WTC11 (cell line): Measurements from ENCODE around the gene EPHX1. TPM values are rescaled to one million over a fixed set of nuclear protein-coding genes. Genes with fewer than 3 reads are reported as not detected.

Source experiments
- ATAC-seq: fragments of 200-7000 bp; cut with Tn5 transposase; 2 replicates; pipeline ENCODE4 v1.10.0; 2021; ENCODE audit warnings: mild to moderate bottlenecking, moderate library complexity
- CTCF ChIA-PET: fragments of 300-600 bp; sonication (Branson Sonifier 250); formaldehyde crosslinking; loops from one replicate; lab custom pipeline; 2021; ENCODE audit warnings: antibody characterized with exemption; lab: Charles Lee
- POLR2A ChIA-PET: fragments of 350-600 bp; sonication (Branson Sonifier 250); formaldehyde crosslinking; loops from one replicate; lab custom pipeline; 2021; ENCODE audit warnings: antibody characterized with exemption; lab: Charles Lee
- DNase-seq: peaks from one replicate; pipeline ENCODE4 v3.0.0; 2021; ENCODE audit warnings: low spot score
- H3K27ac Mint-ChIP-seq: 2 replicates; pipeline ENCODE4 v1.8.0; 2021; ENCODE audit warnings: mixed read lengths
- H3K27me3 Mint-ChIP-seq: 2 replicates; pipeline ENCODE4 v1.8.0; 2021; ENCODE audit warnings: low read depth, mild to moderate bottlenecking, moderate library complexity, mixed read lengths
- H3K36me3 Mint-ChIP-seq: 2 replicates; pipeline ENCODE4 v1.8.0; 2021; ENCODE audit warnings: mixed read lengths
- H3K4me1 Mint-ChIP-seq: 2 replicates; pipeline ENCODE4 v1.8.0; 2022; ENCODE audit warnings: mixed read lengths
- H3K4me3 Mint-ChIP-seq: 2 replicates; pipeline ENCODE4 v1.8.0; 2021; ENCODE audit warnings: mild to moderate bottlenecking, moderate library complexity, mixed read lengths
- H3K9me3 Mint-ChIP-seq: 2 replicates; pipeline ENCODE4 v1.8.0; 2021; ENCODE audit warnings: mixed read lengths
- AR ChIP-seq: fragments of 250-450 bp; sonication (Bioruptor Pico); IDR thresholded peaks from 2 replicates; pipeline ENCODE4 v1.9.0; 2021; ENCODE audit warnings: mild to moderate bottlenecking
- ATF2 ChIP-seq: sonication (generic); formaldehyde crosslinking; IDR thresholded peaks from 2 replicates; pipeline ENCODE4 v1.8.1; 2022; ENCODE audit warnings: low read depth, missing genetic modification reagents, borderline replicate concordance
- ATF3 ChIP-seq: sonication (generic); formaldehyde crosslinking; conservative IDR thresholded peaks from 2 replicates; pipeline ENCODE4 v1.8.1; 2022; ENCODE audit warnings: mild to moderate bottlenecking, missing genetic modification reagents
- ELF4 ChIP-seq: sonication (generic); formaldehyde crosslinking; IDR thresholded peaks from 2 replicates; pipeline ENCODE4 v1.8.1; 2022; ENCODE audit warnings: low read depth, mild to moderate bottlenecking, moderate library complexity, missing genetic modification reagents
- ERG ChIP-seq: fragments of 250-450 bp; sonication (Bioruptor Pico); IDR thresholded peaks from 2 replicates; pipeline ENCODE4 v1.8.0; 2021; ENCODE audit warnings: mild to moderate bottlenecking
- HMGA2 ChIP-seq: fragments of 250-450 bp; sonication (Bioruptor Pico); IDR thresholded peaks from 2 replicates; pipeline ENCODE4 v1.4.0; 2021; ENCODE audit warnings: mild to moderate bottlenecking, moderate library complexity
- JAZF1 ChIP-seq: fragments of 250-450 bp; sonication (Bioruptor Pico); IDR thresholded peaks from 2 replicates; pipeline ENCODE4 v1.9.0; 2021; ENCODE audit warnings: moderate library complexity, mild to moderate bottlenecking, inconsistent platforms
- KAT7 ChIP-seq: sonication (generic); formaldehyde crosslinking; IDR thresholded peaks from 2 replicates; pipeline ENCODE4 v1.8.1; 2023; ENCODE audit warnings: missing genetic modification reagents, mild to moderate bottlenecking, borderline replicate concordance
- MLX ChIP-seq: sonication (generic); formaldehyde crosslinking; IDR thresholded peaks from 2 replicates; pipeline ENCODE4 v1.8.1; 2023; ENCODE audit warnings: mild to moderate bottlenecking, missing genetic modification reagents, moderate library complexity
- MYBL2 ChIP-seq: sonication (generic); formaldehyde crosslinking; IDR thresholded peaks from 2 replicates; pipeline ENCODE4 v1.8.1; 2023; ENCODE audit warnings: mild to moderate bottlenecking, moderate library complexity, missing genetic modification reagents
- NR3C1 ChIP-seq: sonication (generic); formaldehyde crosslinking; conservative IDR thresholded peaks from 2 replicates; pipeline ENCODE4 v1.8.1; 2023; ENCODE audit warnings: low read depth, mild to moderate bottlenecking, missing genetic modification reagents
- SMAD3 ChIP-seq: sonication (generic); formaldehyde crosslinking; IDR thresholded peaks from 2 replicates; pipeline ENCODE4 v1.8.0; 2022; ENCODE audit warnings: missing genetic modification reagents, mild to moderate bottlenecking, borderline replicate concordance
- SMAD4 ChIP-seq: sonication (generic); formaldehyde crosslinking; IDR thresholded peaks from 2 replicates; pipeline ENCODE4 v1.8.0; 2022; ENCODE audit warnings: mild to moderate bottlenecking, missing genetic modification reagents
- SOX15 ChIP-seq: fragments of 250-450 bp; sonication (Bioruptor Pico); IDR thresholded peaks from 2 replicates; pipeline ENCODE4 v1.9.0; 2021; ENCODE audit warnings: mild to moderate bottlenecking
- TCF7 ChIP-seq: sonication (generic); formaldehyde crosslinking; IDR thresholded peaks from 2 replicates; pipeline ENCODE4 v1.8.0; 2022; ENCODE audit warnings: mild to moderate bottlenecking, low read depth, missing genetic modification reagents, moderate library complexity
- USF1 ChIP-seq: sonication (generic); formaldehyde crosslinking; IDR thresholded peaks from 2 replicates; pipeline ENCODE4 v1.8.0; 2022; ENCODE audit warnings: mild to moderate bottlenecking, missing genetic modification reagents
- ZMAT4 ChIP-seq: fragments of 250-450 bp; sonication (Bioruptor Pico); IDR thresholded peaks from 2 replicates; pipeline ENCODE4 v1.9.0; 2021; ENCODE audit warnings: mild to moderate bottlenecking
- ZNF138 ChIP-seq: sonication (generic); formaldehyde crosslinking; conservative IDR thresholded peaks from 2 replicates; pipeline ENCODE4 v1.8.1; 2022; ENCODE audit warnings: mild to moderate bottlenecking, moderate library complexity, missing genetic modification reagents
- ZNF671 ChIP-seq: fragments of 250-450 bp; sonication (Bioruptor Pico); IDR thresholded peaks from 2 replicates; pipeline ENCODE4 v1.8.0; 2021; ENCODE audit warnings: mild to moderate bottlenecking
- total RNA-seq: library from RNA; stranded (reverse); gene quantifications from 3 replicates; pipeline ENCODE4 v1.2.3, GENCODE V29; 2021

The EPHX1 gene
- total RNA-seq, 1 experiment from 2014 or later: 60.9 TPM

- peaks cover 60% of the 10 kb centered on the region for H3K36me3 Mint-ChIP-seq
These were observed 37.7 kb downstream of the EPHX1 start for GRCh38 chr1:225847610-225848009.

GRCh38 chr1:225848030-225848955 is 38.4 kb downstream of the EPHX1 start:
- H3K9me3 Mint-ChIP-seq: peaks cover 18% of the 10 kb centered on the region
- H3K27me3 Mint-ChIP-seq: peaks cover 3% of the 10 kb centered on the region; the same call in 1 of the 2 replicates
- H3K4me1 Mint-ChIP-seq: peaks cover 8% of the 10 kb centered on the region
- DNase-seq: no peak
- no peak for ATAC-seq
- no peak overlapping the region for H3K4me3 Mint-ChIP-seq
- ChIA-PET CTCF (no interaction called here), POLR2A (no interaction called here)
- TF ChIP-seq ERG (CRISPR knock-in tag) (no peak), MLX (CRISPR knock-in tag) (no peak), HMGA2 (CRISPR knock-in tag) (no peak), ZNF671 (no peak), SOX15 (no peak), AR (CRISPR knock-in tag) (no peak), JAZF1 (CRISPR knock-in tag) (no peak), SMAD4 (CRISPR knock-in tag) (no peak), ZNF138 (CRISPR knock-in tag) (no peak), ELF4 (no peak), ATF3 (CRISPR knock-in tag) (no peak), TCF7 (CRISPR knock-in tag) (no peak), ATF2 (CRISPR knock-in tag) (no peak), KAT7 (CRISPR knock-in tag) (no peak), SMAD3 (no peak), MYBL2 (CRISPR knock-in tag) (no peak)
- peak overlapping the region; percentile 27; the same call in 1 of the 2 replicates for H3K27ac Mint-ChIP-seq
- peaks cover 67% of the 10 kb centered on the region for H3K36me3 Mint-ChIP-seq

More at GRCh38 chr1:225847610-225848009, 37.7 kb downstream of the EPHX1 start:
- peaks cover 18% of the 10 kb centered on the region for H3K9me3 Mint-ChIP-seq
- ATAC-seq (no peak), DNase-seq (no peak)
- no peak overlapping the region for H3K4me3 Mint-ChIP-seq
- H3K27ac Mint-ChIP-seq: no peak overlapping the region
- ChIA-PET CTCF (interaction anchor here (2.2 to 3.0 kb wide), 3 partner anchors 34 to 373 kb away, joined by 8 to 32 read pairs (median 20); no protein-coding TSS in a partner anchor), POLR2A (no interaction called here)
- peaks cover 3% of the 10 kb centered on the region; the same call in 1 of the 2 replicates for H3K27me3 Mint-ChIP-seq
- peaks cover 8% of the 10 kb centered on the region for H3K4me1 Mint-ChIP-seq
- no peak for TF ChIP-seq NR3C1 (CRISPR knock-in tag)
- no peak for TF ChIP-seq USF1 (CRISPR knock-in tag)
- TF ChIP-seq ZMAT4: no peak
